GM12878 (cell line): ENCODE results near the gene PTGES2. TPM values are rescaled to one million over a fixed set of nuclear protein-coding genes. Genes with fewer than 3 reads are reported as not detected.

Source experiments
- ATF2 ChIP-seq: IDR thresholded peaks from 2 replicates; pipeline ENCODE4 v1.6.1; 2012; ENCODE audit warnings: low read length, inconsistent platforms
- BCLAF1 ChIP-seq: fragments of 450-650 bp; IDR thresholded peaks from 2 replicates; pipeline ENCODE4 v1.6.1; 2017; ENCODE audit warnings: antibody characterized with exemption, mild to moderate bottlenecking, moderate library complexity
- BRCA1 ChIP-seq: IDR thresholded peaks from 2 replicates; pipeline ENCODE4 v1.6.1; 2011; ENCODE audit warnings: low read depth, low read length, improper control_type of control experiment
- EGR1 ChIP-seq, 2 experiments: IDR thresholded peaks; 1 replicate in 1 of 2; 2 replicates in 1 of 2; pipeline ENCODE4 v1.6.1; 2011 to 2012; ENCODE audit warnings: low read depth in 2 of 2, low read length in 2 of 2, borderline replicate concordance in 1 of 2, mild to moderate bottlenecking in 1 of 2, moderate library complexity in 1 of 2
- FOXM1 ChIP-seq: IDR thresholded peaks from 2 replicates; pipeline ENCODE4 v1.6.1; 2012; ENCODE audit warnings: low read depth, mild to moderate bottlenecking, inconsistent platforms, low read length, moderate library complexity
- HDAC2 ChIP-seq: fragments of 200-600 bp; sonication (generic); IDR thresholded peaks from 2 replicates; pipeline ENCODE4 v1.6.1; 2017
- IRF5 ChIP-seq: fragments of 450-650 bp; IDR thresholded peaks from 2 replicates; pipeline ENCODE4 v1.6.1; 2017; ENCODE audit warnings: borderline replicate concordance
- KDM1A ChIP-seq: fragments of 200-600 bp; sonication (generic); IDR thresholded peaks from 2 replicates; pipeline ENCODE4 v1.6.1; 2016; ENCODE audit warnings: borderline replicate concordance
- SIN3A ChIP-seq: IDR thresholded peaks from 2 replicates; pipeline ENCODE4 v1.6.1; 2012; ENCODE audit warnings: low read depth, low read length, improper control_type of control experiment
- TCF7 ChIP-seq: IDR thresholded peaks from 2 replicates; pipeline ENCODE4 v1.6.1; 2014; ENCODE audit warnings: antibody characterized with exemption, borderline replicate concordance
- polyA plus RNA-seq, 11 experiments: library from polyadenylated mRNA; depleted of rRNA in 4 of 11; unstranded in 6 of 11; stranded (reverse) in 5 of 11; fragments of >200 nt; fragmentation: Nextera tagmentation in 4 of 11; fragmentation: Illumina TruSeq in 1 of 11; extraction: Ambion mirVana in 4 of 11; extraction: Trizol in 1 of 11; gene quantifications; 1 replicate in 1 of 11; 2 replicates in 10 of 11; pipeline versions ENCODE4 v1.2.1 to v1.2.3, GENCODE V29; 2011 to 2016; ENCODE audit warnings: inconsistent platforms in 2 of 11, missing spikeins in 2 of 11, low read depth in 1 of 11
- total RNA-seq, 4 experiments: library from RNA; depleted of rRNA in 3 of 4; stranded (reverse); fragments of >200 nt in 3 of 4; fragmentation: Illumina TruSeq in 1 of 4; extraction: Trizol in 1 of 4; gene quantifications; 2 replicates each; pipeline versions ENCODE4 v1.2.1 to v1.2.3, GENCODE V29; 2013 to 2021

Gene PTGES2
- total and polyA plus RNA-seq, 10 of the 15 experiments (the other 5 are each of a cell fraction or from before 2014, with no cell fraction given) = 2.1 to 141 (median 99.1) TPM

- no peak for TF ChIP-seq ATF2
- TF ChIP-seq FOXM1 = no peak
- no peak for TF ChIP-seq KDM1A
- TF ChIP-seq EGR1 (IDR thresholded peaks at IDR 0.05; ENCODE audit: borderline replicate concordance in 1 of 2, low read depth in 2 of 2, low read length in 2 of 2) = no peak
- TF ChIP-seq IRF5 = no peak
- TF ChIP-seq SIN3A = no peak
- no peak for TF ChIP-seq BCLAF1
- TF ChIP-seq HDAC2 = no peak
- TF ChIP-seq TCF7 = no peak
- no peak for TF ChIP-seq BRCA1
- TF ChIP-seq, all 136 proteins: peak for 0
These were observed 42.4 kb upstream of the PTGES2 start (continued) for GRCh38 chr9:128169925-128170324.
